HCT116 (cell line): ENCODE measurements around the gene ACOD1. TPM values are rescaled to one million over a fixed set of nuclear protein-coding genes. Genes with fewer than 3 reads are reported as not detected.

Experiments
- ATAC-seq: fragments of 200-7000 bp; cut with Tn5 transposase; 2 replicates; pipeline ENCODE4 v1.9.1; 2020; ENCODE audit warnings: mild to moderate bottlenecking, moderate library complexity
- BruUV-seq: library from RNA; stranded (reverse); fragments of 400-500 nt; replicated peaks from 2 replicates; lab custom pipeline; 2021; lab: Mats Ljungman, UMichigan
- CTCF ChIA-PET: fragments of 300-600 bp; sonication (Branson Sonifier 250); formaldehyde crosslinking; loops from one replicate; lab custom pipeline; 2021; ENCODE audit warnings: antibody characterized with exemption; lab: Charles Lee
- POLR2A ChIA-PET: fragments of 300-600, 350-600 bp; sonication (Branson Sonifier 250); formaldehyde crosslinking; loops from one replicate; lab custom pipeline; 2021; ENCODE audit warnings: antibody characterized with exemption; lab: Charles Lee
- RAD21 ChIA-PET, 2 experiments: fragments of 300-600 bp; sonication (Branson Sonifier 250); formaldehyde crosslinking; loops; one replicate each; lab custom pipeline; 2023; ENCODE audit warnings: low total read pairs in 2 of 2; ENCODE audit not compliant: uncharacterized antibody in 2 of 2, unreplicated experiment in 2 of 2, low non-redundant PET in 1 of 2; lab: Charles Lee
- DNase-seq: peaks from one replicate; pipeline ENCODE4 v3.0.0-alpha.2; 2010; ENCODE audit warnings: low read depth, low spot score
- H2AFZ ChIP-seq: fragments of 200-600 bp; shearing (Covaris generic), sonication (generic); 2 replicates; pipeline ENCODE4 v1.6.1; 2017; ENCODE audit warnings: low read depth, mixed run types, mixed read lengths, antibody characterized with exemption, low read length; ENCODE audit not compliant: poor library complexity, severe bottlenecking
- H3K27ac ChIP-seq: 2 replicates; pipeline ENCODE4 v1.5.1; 2012; ENCODE audit warnings: low read depth, low read length
- H3K27me3 ChIP-seq: fragments of 200-600 bp; sonication (generic); 2 replicates; pipeline ENCODE4 v1.6.1; 2016; ENCODE audit warnings: mixed run types, low read length, mixed read lengths; ENCODE audit not compliant: insufficient read depth
- H3K36me3 ChIP-seq, 2 experiments: fragments of 200-500 bp in 1 of 2; fragments of 200-600 bp in 1 of 2; sonication (Bioruptor generic) in 1 of 2; sonication (generic) in 1 of 2; 2 replicates each; pipeline versions ENCODE4 v1.5.1 to v1.6.1; 2014 to 2016; ENCODE audit warnings: low read length in 2 of 2, inconsistent platforms in 1 of 2, mixed read lengths in 1 of 2, mixed run types in 1 of 2; ENCODE audit not compliant: insufficient read depth in 2 of 2, control insufficient read depth in 1 of 2
- H3K4me1 ChIP-seq, 2 experiments: fragments of 200-600 bp in 1 of 2; sonication (generic) in 1 of 2; 2 replicates each; pipeline versions ENCODE4 v1.5.1 to v1.6.1; 2012 to 2017; ENCODE audit warnings: low read length in 2 of 2, inconsistent platforms in 1 of 2, mild to moderate bottlenecking in 1 of 2, mixed read lengths in 1 of 2, mixed run types in 1 of 2, moderate library complexity in 1 of 2; ENCODE audit not compliant: insufficient read depth in 2 of 2, control insufficient read depth in 1 of 2
- H3K4me2 ChIP-seq: fragments of 200-600 bp; sonication (generic); 2 replicates; pipeline ENCODE4 v1.6.1; 2017; ENCODE audit warnings: mixed run types, low read length, mixed read lengths
- H3K4me3 ChIP-seq, 2 experiments: fragments of 200-600 bp in 1 of 2; sonication (generic) in 1 of 2; replicated peaks in 1 of 2; 2 replicates each; pipeline ENCODE4 v1.5.1; 2011 to 2016; ENCODE audit warnings: low read length in 2 of 2, control low read depth in 1 of 2, low read depth in 1 of 2, mild to moderate bottlenecking in 1 of 2, mixed read lengths in 1 of 2, mixed run types in 1 of 2
- H3K79me2 ChIP-seq: fragments of 200-600 bp; sonication (generic); 2 replicates; pipeline ENCODE4 v1.6.1; 2017; ENCODE audit warnings: mild to moderate bottlenecking, mixed run types, low read length, moderate library complexity, mixed read lengths; ENCODE audit not compliant: insufficient read depth
- H3K9ac ChIP-seq: fragments of 200-600 bp; sonication (generic); 2 replicates; pipeline ENCODE4 v1.6.1; 2016; ENCODE audit warnings: low read length, mixed read lengths
- H3K9me2 ChIP-seq: fragments of 200-600 bp; sonication (generic), shearing (Covaris generic); 2 replicates; pipeline ENCODE4 v1.6.1; 2017; ENCODE audit warnings: mixed run types, mild to moderate bottlenecking, moderate library complexity; ENCODE audit not compliant: insufficient read depth
- H3K9me3 ChIP-seq, 2 experiments: fragments of 200-500 bp in 1 of 2; fragments of 200-600 bp in 1 of 2; sonication (Bioruptor generic) in 1 of 2; sonication (generic) in 1 of 2; 2 replicates each; pipeline ENCODE4 v1.6.1; 2014 to 2017; ENCODE audit warnings: low read length in 2 of 2, mixed read lengths in 2 of 2, inconsistent platforms in 1 of 2, low read depth in 1 of 2, mild to moderate bottlenecking in 1 of 2, mixed run types in 1 of 2, moderate library complexity in 1 of 2; ENCODE audit not compliant: control insufficient read depth in 1 of 2, insufficient read depth in 1 of 2
- H4K20me1 ChIP-seq: fragments of 200-600 bp; sonication (generic), shearing (Covaris generic); 2 replicates; pipeline ENCODE4 v1.6.1; 2017; ENCODE audit warnings: mixed run types, mild to moderate bottlenecking, moderate library complexity; ENCODE audit not compliant: insufficient read depth
- ATF3 ChIP-seq: IDR thresholded peaks from 2 replicates; pipeline ENCODE4 v1.6.1; 2012
- CEBPB ChIP-seq: IDR thresholded peaks from 2 replicates; pipeline ENCODE4 v1.6.1; 2012; ENCODE audit warnings: low read depth
- EZH2 ChIP-seq: fragments of 200-600 bp; sonication (generic); IDR thresholded peaks from 2 replicates; pipeline ENCODE4 v1.6.1; 2017; ENCODE audit warnings: antibody characterized with exemption, mixed run types
- EZH2phosphoT487 ChIP-seq: fragments of 200-600 bp; IDR thresholded peaks from 2 replicates; pipeline ENCODE4 v1.6.1; 2018; ENCODE audit warnings: antibody characterized with exemption, borderline replicate concordance
- JUND ChIP-seq: IDR thresholded peaks from 2 replicates; pipeline ENCODE4 v1.6.1; 2012
- POLR2AphosphoS5 ChIP-seq: IDR thresholded peaks from 2 replicates; pipeline ENCODE4 v1.6.1; 2011; ENCODE audit warnings: mild to moderate bottlenecking, low read depth, low read length, moderate library complexity
- RAD21 ChIP-seq: IDR thresholded peaks from 2 replicates; pipeline ENCODE4 v1.6.1; 2012; ENCODE audit warnings: low read depth, mild to moderate bottlenecking
- SIN3A ChIP-seq: IDR thresholded peaks from 2 replicates; pipeline ENCODE4 v1.6.1; 2012; ENCODE audit warnings: low read depth
- TCF7L2 ChIP-seq: IDR thresholded peaks from 2 replicates; pipeline ENCODE4 v1.7.0; 2011; ENCODE audit warnings: borderline replicate concordance, inconsistent platforms; ENCODE audit not compliant: insufficient read depth, insufficient read length; ENCODE audit errors: extremely low read depth
- YY1 ChIP-seq: IDR thresholded peaks from 2 replicates; pipeline ENCODE4 v1.6.1; 2011; ENCODE audit warnings: low read length, low read depth, moderate library complexity, mild to moderate bottlenecking; ENCODE audit not compliant: insufficient replicate concordance; ENCODE audit errors: extremely low read depth
- ZFX ChIP-seq: fragments of 450-650 bp; IDR thresholded peaks from 2 replicates; pipeline ENCODE4 v1.6.1; 2017
- ZNF274 ChIP-seq: fragments of 200-500 bp; sonication (Bioruptor generic); IDR thresholded peaks from 2 replicates; pipeline ENCODE4 v1.6.1; 2014; ENCODE audit warnings: mild to moderate bottlenecking, low read depth, low read length, inconsistent platforms
- intact Hi-C: fragments of 100-400 bp; cut with micrococcal nuclease; formaldehyde crosslinking; loops from 2 replicates; pipeline ENCODE4 v1.10.0; 2022
- total RNA-seq: library from RNA; stranded (reverse); gene quantifications from one replicate; pipeline ENCODE4 v1.2.1, GENCODE V29; 2021; ENCODE audit not compliant: unreplicated experiment
- TF ChIP-seq, protein P1 (sequence below): IDR thresholded peaks from 2 replicates; pipeline ENCODE4 v1.6.1; 2011; ENCODE audit warnings: mild to moderate bottlenecking, low read length, moderate library complexity; ENCODE audit not compliant: insufficient replicate concordance; ENCODE audit errors: extremely low read depth
- TF ChIP-seq, protein P2 (sequence below): IDR thresholded peaks from 2 replicates; pipeline ENCODE4 v1.6.1; 2012; ENCODE audit warnings: low read depth

The ACOD1 gene
- total RNA-seq, 1 experiment from 2014 or later = not detected

GRCh38 chr13:76943646-76944045 is 4.7 kb upstream of the ACOD1 start:
- H3K4me1 ChIP-seq = no peaks in the 10 kb centered on the region
- TF ChIP-seq, protein P1, sequence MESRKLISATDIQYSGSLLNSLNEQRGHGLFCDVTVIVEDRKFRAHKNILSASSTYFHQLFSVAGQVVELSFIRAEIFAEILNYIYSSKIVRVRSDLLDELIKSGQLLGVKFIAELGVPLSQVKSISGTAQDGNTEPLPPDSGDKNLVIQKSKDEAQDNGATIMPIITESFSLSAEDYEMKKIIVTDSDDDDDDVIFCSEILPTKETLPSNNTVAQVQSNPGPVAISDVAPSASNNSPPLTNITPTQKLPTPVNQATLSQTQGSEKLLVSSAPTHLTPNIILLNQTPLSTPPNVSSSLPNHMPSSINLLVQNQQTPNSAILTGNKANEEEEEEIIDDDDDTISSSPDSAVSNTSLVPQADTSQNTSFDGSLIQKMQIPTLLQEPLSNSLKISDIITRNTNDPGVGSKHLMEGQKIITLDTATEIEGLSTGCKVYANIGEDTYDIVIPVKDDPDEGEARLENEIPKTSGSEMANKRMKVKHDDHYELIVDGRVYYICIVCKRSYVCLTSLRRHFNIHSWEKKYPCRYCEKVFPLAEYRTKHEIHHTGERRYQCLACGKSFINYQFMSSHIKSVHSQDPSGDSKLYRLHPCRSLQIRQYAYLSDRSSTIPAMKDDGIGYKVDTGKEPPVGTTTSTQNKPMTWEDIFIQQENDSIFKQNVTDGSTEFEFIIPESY = no peak
- TF ChIP-seq TCF7L2 (no peak), RAD21 (no peak), EZH2phosphoT487 (no peak), CEBPB (no peak), SIN3A (no peak), EZH2 (no peak), JUND (no peak), ZNF274 (no peak), YY1 (no peak), ZFX (no peak), POLR2AphosphoS5 (no peak), ATF3 (no peak)
- TF ChIP-seq, protein P2, sequence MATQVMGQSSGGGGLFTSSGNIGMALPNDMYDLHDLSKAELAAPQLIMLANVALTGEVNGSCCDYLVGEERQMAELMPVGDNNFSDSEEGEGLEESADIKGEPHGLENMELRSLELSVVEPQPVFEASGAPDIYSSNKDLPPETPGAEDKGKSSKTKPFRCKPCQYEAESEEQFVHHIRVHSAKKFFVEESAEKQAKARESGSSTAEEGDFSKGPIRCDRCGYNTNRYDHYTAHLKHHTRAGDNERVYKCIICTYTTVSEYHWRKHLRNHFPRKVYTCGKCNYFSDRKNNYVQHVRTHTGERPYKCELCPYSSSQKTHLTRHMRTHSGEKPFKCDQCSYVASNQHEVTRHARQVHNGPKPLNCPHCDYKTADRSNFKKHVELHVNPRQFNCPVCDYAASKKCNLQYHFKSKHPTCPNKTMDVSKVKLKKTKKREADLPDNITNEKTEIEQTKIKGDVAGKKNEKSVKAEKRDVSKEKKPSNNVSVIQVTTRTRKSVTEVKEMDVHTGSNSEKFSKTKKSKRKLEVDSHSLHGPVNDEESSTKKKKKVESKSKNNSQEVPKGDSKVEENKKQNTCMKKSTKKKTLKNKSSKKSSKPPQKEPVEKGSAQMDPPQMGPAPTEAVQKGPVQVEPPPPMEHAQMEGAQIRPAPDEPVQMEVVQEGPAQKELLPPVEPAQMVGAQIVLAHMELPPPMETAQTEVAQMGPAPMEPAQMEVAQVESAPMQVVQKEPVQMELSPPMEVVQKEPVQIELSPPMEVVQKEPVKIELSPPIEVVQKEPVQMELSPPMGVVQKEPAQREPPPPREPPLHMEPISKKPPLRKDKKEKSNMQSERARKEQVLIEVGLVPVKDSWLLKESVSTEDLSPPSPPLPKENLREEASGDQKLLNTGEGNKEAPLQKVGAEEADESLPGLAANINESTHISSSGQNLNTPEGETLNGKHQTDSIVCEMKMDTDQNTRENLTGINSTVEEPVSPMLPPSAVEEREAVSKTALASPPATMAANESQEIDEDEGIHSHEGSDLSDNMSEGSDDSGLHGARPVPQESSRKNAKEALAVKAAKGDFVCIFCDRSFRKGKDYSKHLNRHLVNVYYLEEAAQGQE = no peak
- TF ChIP-seq, all 23 proteins: peak for 0
- DNase-seq = no peak
- Histone ChIP-seq H3K79me2 (no peaks in the 10 kb centered on the region), H3K27ac (no peak overlapping the region), H4K20me1 (no peaks in the 10 kb centered on the region), H3K27me3 (no peaks in the 10 kb centered on the region), H3K36me3 (no peaks in the 10 kb centered on the region), H3K4me3 (no peak overlapping the region), H3K9ac (no peak overlapping the region), H3K4me2 (no peak overlapping the region), H3K9me3 (no peaks in the 10 kb centered on the region), H2AFZ (no peak overlapping the region), H3K9me2 (no peaks in the 10 kb centered on the region)
- no TSS peak for BruUV-seq
- POLR2A ChIA-PET = no interaction called here
- RAD21 ChIA-PET = no interaction called here
- CTCF ChIA-PET = no interaction called here
- intact Hi-C loops = no loop called here
- ATAC-seq = no peak
